ENCODE results near the gene DGKI. TPM values are rescaled to one million over a fixed set of nuclear protein-coding genes. Genes with fewer than 3 reads are reported as not detected.
A peak's percentile ranks its signal among the peaks of the same experiment; 100 is the strongest.

Gene DGKI
- total and polyA plus RNA-seq, 9 of the 15 experiments (the other 6 are each of a cell fraction or from before 2014, with no cell fraction given), result 0.11 to 0.54 (median 0.15) TPM; not detected in 5

DNA sequence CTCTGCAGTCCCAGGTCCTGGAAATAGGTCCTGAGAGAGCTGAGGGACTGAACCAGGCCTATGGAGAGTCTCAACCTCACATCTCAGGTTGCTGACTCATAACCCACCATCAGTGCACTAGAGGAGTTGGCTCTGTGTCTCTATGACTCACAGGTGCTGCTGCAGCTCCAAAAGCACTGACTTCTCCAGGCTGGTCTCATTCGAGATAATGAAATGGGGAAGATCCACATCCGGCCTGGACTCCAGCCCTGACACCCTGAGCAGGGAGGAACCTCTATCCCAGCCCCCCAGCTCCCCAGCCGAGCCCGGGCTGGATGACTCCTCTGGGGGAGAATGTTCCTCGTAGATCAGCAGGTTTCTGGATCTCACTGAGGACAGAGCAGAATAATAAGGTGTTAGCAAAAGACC lies 35.5 kb upstream of the DGKI start:
- no TSS peak for BruUV-seq (replicated peaks)
- peak; percentile 95 for FAIRE-seq
- peak; percentile 85 for ATAC-seq
- H3K4me3 ChIP-seq, result no peak overlapping the region
- ChIA-PET POLR2A (interaction anchor here (1.0 kb wide), 1 partner anchor 185 kb away, joined by 4 read pairs; no protein-coding TSS in a partner anchor), CTCF (ENCODE audit: low intra/inter-chr PET ratio) (no interaction called here)
- no peaks in the 10 kb centered on the region for H3K27me3 ChIP-seq (ENCODE audit: control insufficient read depth in 2 of 2, insufficient read depth in 2 of 2, low read length in 2 of 2)
- peak; percentile 60 to 89 (median 78) for DNase-seq (ENCODE audit: extremely low read depth in 1 of 4, low spot score in 3 of 4)
- in situ Hi-C loops (cut with MboI) (no loop called here), intact Hi-C loops (cut with micrococcal nuclease) (no loop called here)
- H4K20me1 ChIP-seq (replicated peaks; ENCODE audit: control insufficient read depth, insufficient read depth, low read length), result no peaks in the 10 kb centered on the region
- peak overlapping the region; percentile 68; the same call in 2 of the 3 replicates for H3K27ac ChIP-seq (ENCODE audit: extremely low read depth, low read depth, low read length)
- peaks cover 3% of the 10 kb centered on the region for H3K9me1 ChIP-seq (ENCODE audit: control insufficient read depth, insufficient read depth, low read length)
- no peaks in the 10 kb centered on the region for H3K79me2 ChIP-seq (ENCODE audit: control insufficient read depth, insufficient read depth, low read length)
- peaks cover 85% of the 10 kb centered on the region for H3K36me3 ChIP-seq (ENCODE audit: control insufficient read depth, insufficient read depth, low read length)
- peaks cover 13 to 28% of the 10 kb centered on the region in 2 experiments; a peak in 4 of 5 replicates for H3K4me1 ChIP-seq (replicated peaks in 1 of 2; ENCODE audit: control insufficient read depth in 2 of 2, insufficient read depth in 2 of 2, low read length in 2 of 2)
- H3K9me3 ChIP-seq (replicated peaks; ENCODE audit: control insufficient read depth, insufficient read depth, low read depth, low read length), result no peaks in the 10 kb centered on the region
- WGBS (ENCODE audit: insufficient coverage, low coverage, missing lambda C conversion rate), result 4% methylated on average over 5 of the region's 5 CpGs
- H3K4me2 ChIP-seq (ENCODE audit: insufficient read depth, low read length), result peak overlapping the region; percentile 25
- peak overlapping the region; percentile 25; the same call in 1 of the 2 replicates for H2AFZ ChIP-seq (ENCODE audit: low read depth, low read length)
- peak overlapping the region in 1 of 2 experiments; percentile 11; a peak in 1 of 4 replicates for H3K9ac ChIP-seq (ENCODE audit: insufficient read depth in 1 of 2, low read depth in 2 of 2, low read length in 2 of 2)
- TF ChIP-seq SMARCA4 (IDR thresholded peaks at IDR 0.05) (peak; percentile 89), TBL1XR1 (IDR thresholded peaks at IDR 0.05; ENCODE audit: low read length in 2 of 2) (peak in 1 of 2 experiments; percentile 42; a peak in 1 of 4 replicates), RFX1 (IDR thresholded peaks at IDR 0.05) (no peak), CCNT2 (IDR thresholded peaks at IDR 0.05; ENCODE audit: borderline replicate concordance, extremely low read depth, insufficient read length, low read depth, low read length) (peak; percentile 27), BRF2 (IDR thresholded peaks at IDR 0.05; ENCODE audit: borderline replicate concordance, insufficient read depth, insufficient read length) (no peak), ARNT (IDR thresholded peaks at IDR 0.05) (0 out of 4 replicates have a peak, but pooled peaks of 1 of the 2 experiments have one; percentile 41), CBFA2T3 (IDR thresholded peaks at IDR 0.05) (peak; percentile 65), JUND (IDR thresholded peaks at IDR 0.05; ENCODE audit: borderline replicate concordance, low read depth, low read length) (peak; percentile 96), JUND (tag; IDR thresholded peaks at IDR 0.05; ENCODE audit: borderline replicate concordance, low read depth, low read length) (peak; percentile 95; the same call in 2 of the 3 replicates), KDM5B (IDR thresholded peaks at IDR 0.05; ENCODE audit: insufficient replicate concordance, low read depth, low read length) (peak; percentile 45), TFAM (CRISPR knock-in tag; conservative IDR thresholded peaks at IDR 0.05) (no peak), CREB1 (IDR thresholded peaks at IDR 0.05) (peak; percentile 58; the same call in 1 of the 2 replicates), CREB1 (CRISPR knock-in tag; IDR thresholded peaks at IDR 0.05) (no peak), ATF3 (IDR thresholded peaks at IDR 0.05) (peak; percentile 93), ATF3 (CRISPR knock-in tag; conservative IDR thresholded peaks at IDR 0.05) (0 out of 2 replicates have a peak, but pooled peaks have one; percentile 26), TEAD4 (IDR thresholded peaks at IDR 0.05; ENCODE audit: low read length) (peak; percentile 50), TEAD4 (CRISPR knock-in tag; IDR thresholded peaks at IDR 0.05; ENCODE audit: borderline replicate concordance) (no peak), POLR2AphosphoS5 (IDR thresholded peaks at IDR 0.05; ENCODE audit: control insufficient read depth, insufficient read depth, low read depth, low read length) (0 out of 2 replicates have a peak, but pooled peaks have one; percentile 41), TBP (optimal IDR thresholded peaks at IDR 0.05; ENCODE audit: low read depth, low read length) (peak; percentile 31), MAFG (tag; conservative IDR thresholded peaks at IDR 0.05) (peak; percentile 71), HDAC2 (IDR thresholded peaks at IDR 0.05) (peak; percentile 38; the same call in 1 of the 2 replicates), ZNF311 (CRISPR knock-in tag; IDR thresholded peaks at IDR 0.05) (no peak), XRCC5 (IDR thresholded peaks at IDR 0.05; ENCODE audit: low read depth, low read length) (0 out of 2 replicates have a peak, but pooled peaks have one; percentile 17)
